Mesangial cell (primary cell): Measurements from ENCODE around the gene E2F6. TPM values are rescaled to one million over a fixed set of nuclear protein-coding genes. Genes with fewer than 3 reads are reported as not detected.

ENCODE experiments used
- total RNA-seq: library from RNA; depleted of rRNA; stranded (reverse); fragments of >200 nt; gene quantifications from 2 replicates; pipeline ENCODE4 v1.2.3, GENCODE V29; 2015

Gene E2F6
- total RNA-seq: 6.4 and 6.5 TPM in 2 replicates

GRCh38 chr2:11465485-11466306, at the start of gene E2F6:
Gene E2F6, minus strand, starts transcription at chr2:11466161. Its CDS starts 282 bp downstream, at chr2:11465879.

Other genes with a start within 250 kb of the E2F6 start
- gene ROCK2, start 121.5 kb downstream of the E2F6 start, total RNA-seq: 11.7 and 14.3 TPM in 2 replicates
- gene GREB1, start 67.9 kb upstream of the E2F6 start, total RNA-seq: under 0.01 and 0.51 TPM in 2 replicates
- not detected in 2 replicates for gene NTSR2, start 204.0 kb upstream of the E2F6 start, total RNA-seq